ENCODE measurements around the gene TIGD1. TPM values are rescaled to one million over a fixed set of nuclear protein-coding genes. Genes with fewer than 3 reads are reported as not detected.

TIGD1 gene
- total RNA-seq, 1 donor from 2014 or later, result 11.2 TPM

- H3K4me3 Mint-ChIP-seq, result no peak overlapping the region
- H3K27me3 Mint-ChIP-seq (ENCODE audit: low read depth), result peaks cover 75% of the 10 kb centered on the region
- peaks cover 7% of the 10 kb centered on the region for H3K4me1 Mint-ChIP-seq
- no peak overlapping the region for H3K27ac Mint-ChIP-seq
- no peak for DNase-seq (ENCODE audit: low spot score in 2 of 2, unreplicated experiment in 2 of 2)
- H3K9me3 Mint-ChIP-seq, result no peaks in the 10 kb centered on the region
- no peak for TF ChIP-seq CTCF (IDR thresholded peaks at IDR 0.05; ENCODE audit: unreplicated experiment)
- no peaks in the 10 kb centered on the region for H3K36me3 Mint-ChIP-seq
Measured at GRCh38 chr2:232523402-232523681, 27.0 kb downstream of the TIGD1 start.

- TF ChIP-seq CTCF (IDR thresholded peaks at IDR 0.05; ENCODE audit: unreplicated experiment), result no peak
- DNase-seq (ENCODE audit: low spot score in 2 of 2, unreplicated experiment in 2 of 2), result no peak
- no peak overlapping the region for H3K27ac Mint-ChIP-seq
- H3K36me3 Mint-ChIP-seq, result no peaks in the 10 kb centered on the region
- H3K4me3 Mint-ChIP-seq, result no peak overlapping the region
- H3K4me1 Mint-ChIP-seq, result peaks cover 8% of the 10 kb centered on the region
- no peaks in the 10 kb centered on the region for H3K9me3 Mint-ChIP-seq
- H3K27me3 Mint-ChIP-seq (ENCODE audit: low read depth), result peaks cover 73% of the 10 kb centered on the region
Measured at GRCh38 chr2:232522623-232523401, 27.5 kb downstream of the TIGD1 start.

GRCh38 chr2:232521959-232522622, 28.3 kb downstream of the TIGD1 start:
- peak; percentile 99 for TF ChIP-seq CTCF (IDR thresholded peaks at IDR 0.05; ENCODE audit: unreplicated experiment)
- Mint-ChIP-seq H3K4me1 (peaks cover 8% of the 10 kb centered on the region), H3K27ac (no peak overlapping the region), H3K4me3 (no peak overlapping the region), H3K36me3 (no peaks in the 10 kb centered on the region), H3K9me3 (no peaks in the 10 kb centered on the region), H3K27me3 (ENCODE audit: low read depth) (peaks cover 73% of the 10 kb centered on the region)
- DNase-seq (ENCODE audit: low spot score in 2 of 2, unreplicated experiment in 2 of 2), result peak; percentile 61 to 85

GRCh38 chr2:232521098-232521497, 29.3 kb downstream of the TIGD1 start:
- peaks cover 8% of the 10 kb centered on the region for H3K4me1 Mint-ChIP-seq
- DNase-seq (ENCODE audit: low spot score in 2 of 2, unreplicated experiment in 2 of 2), result no peak
- TF ChIP-seq CTCF (IDR thresholded peaks at IDR 0.05; ENCODE audit: unreplicated experiment), result no peak

GRCh38 chr2:232520489-232520888, 29.9 kb downstream of the TIGD1 start:
- no peaks in the 10 kb centered on the region for H3K36me3 Mint-ChIP-seq
- no peak overlapping the region for H3K27ac Mint-ChIP-seq
- peaks cover 8% of the 10 kb centered on the region for H3K4me1 Mint-ChIP-seq
- H3K27me3 Mint-ChIP-seq (ENCODE audit: low read depth), result peaks cover 71% of the 10 kb centered on the region
- H3K4me3 Mint-ChIP-seq, result no peak overlapping the region
- TF ChIP-seq CTCF (IDR thresholded peaks at IDR 0.05; ENCODE audit: unreplicated experiment), result no peak
- H3K9me3 Mint-ChIP-seq, result no peaks in the 10 kb centered on the region
- DNase-seq (ENCODE audit: low spot score in 2 of 2, unreplicated experiment in 2 of 2), result no peak

More at GRCh38 chr2:232521098-232521497, 29.3 kb downstream of the TIGD1 start:
- Mint-ChIP-seq H3K36me3 (no peaks in the 10 kb centered on the region), H3K27ac (no peak overlapping the region), H3K4me3 (no peak overlapping the region), H3K9me3 (no peaks in the 10 kb centered on the region), H3K27me3 (ENCODE audit: low read depth) (peaks cover 69% of the 10 kb centered on the region)
